NCI-H1092 (cell line): ENCODE measurements around the gene ZNF254.
"Not testable (repeated sequence)": the region's sequence is repeated elsewhere in the genome, so short reads cannot be mapped to it uniquely, and the experiment has no call there.

Experiments
- DNase-seq: peaks from one replicate; lab custom pipeline; 2025; lab: John Stamatoyannopoulos, UW

ZNF254 gene

GRCh38 chr19:24086974-24087595, at the start of gene ZNF254:
TSS of gene ZNF254 (plus strand) at chr19:24087187. CDS start at chr19:24087308, 121 bp downstream.
- DNase-seq = peak; percentile 93

DNA sequence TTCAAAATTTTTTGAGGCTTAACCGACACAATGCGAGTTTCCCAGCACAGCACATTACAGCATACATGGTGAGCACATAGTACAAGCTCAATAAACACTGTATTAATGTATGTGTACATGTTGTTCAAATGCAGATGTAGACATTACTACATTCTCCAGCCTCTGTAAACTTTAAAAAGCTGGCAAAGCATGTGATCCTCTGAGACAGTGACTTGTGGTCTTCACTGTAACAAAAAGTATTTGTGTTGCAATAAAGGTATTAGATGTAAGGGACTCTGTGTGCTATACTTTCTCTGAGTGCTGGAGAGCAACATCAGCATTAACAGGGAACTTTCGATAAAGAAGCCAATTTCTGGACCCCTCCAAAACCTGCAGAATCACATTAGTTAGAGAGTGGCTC, 46.4 kb upstream of the ZNF254 start:
- no peak for DNase-seq

DNA sequence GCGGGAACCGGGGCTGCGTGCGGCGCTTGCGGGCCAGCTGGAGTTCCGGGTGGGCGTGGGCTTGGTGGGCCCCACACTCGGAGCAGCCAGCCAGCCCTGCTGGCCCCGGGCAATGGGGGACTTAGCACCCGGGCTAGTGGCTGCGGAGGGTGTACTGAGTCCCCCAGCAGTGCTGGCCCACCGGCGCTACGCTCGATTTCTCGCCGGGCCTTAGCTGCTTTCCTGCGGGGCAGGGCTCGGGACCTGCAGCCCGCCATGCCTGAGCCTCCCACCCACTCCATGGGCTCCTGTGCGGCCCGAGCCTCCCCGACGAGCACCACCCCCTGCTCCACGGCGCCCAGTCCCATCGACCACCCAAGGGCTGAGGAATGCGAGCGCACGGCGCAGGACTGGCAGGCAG, 45.7 kb upstream of the ZNF254 start:
- DNase-seq = not testable (repeated sequence)

DNA sequence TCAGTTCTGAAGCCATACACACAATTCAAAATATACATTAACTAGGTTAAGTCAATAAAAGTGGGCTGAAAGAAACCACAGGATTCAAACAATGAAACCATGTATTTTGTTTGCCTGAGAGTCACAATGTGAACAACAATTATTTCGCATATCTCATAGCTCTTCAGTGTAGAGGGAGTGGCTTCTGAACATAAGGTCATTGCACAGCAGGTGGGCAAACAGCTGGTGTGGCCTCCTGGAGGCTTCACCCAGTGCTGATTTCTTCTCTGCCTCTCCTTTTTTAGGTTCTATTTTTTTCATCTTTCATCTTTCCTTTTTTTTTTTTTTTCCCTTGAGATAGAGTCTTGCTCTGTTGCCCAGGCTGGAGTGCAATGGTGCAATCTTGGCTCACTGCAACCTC, 40.4 kb upstream of the ZNF254 start:
- no peak for DNase-seq

DNA sequence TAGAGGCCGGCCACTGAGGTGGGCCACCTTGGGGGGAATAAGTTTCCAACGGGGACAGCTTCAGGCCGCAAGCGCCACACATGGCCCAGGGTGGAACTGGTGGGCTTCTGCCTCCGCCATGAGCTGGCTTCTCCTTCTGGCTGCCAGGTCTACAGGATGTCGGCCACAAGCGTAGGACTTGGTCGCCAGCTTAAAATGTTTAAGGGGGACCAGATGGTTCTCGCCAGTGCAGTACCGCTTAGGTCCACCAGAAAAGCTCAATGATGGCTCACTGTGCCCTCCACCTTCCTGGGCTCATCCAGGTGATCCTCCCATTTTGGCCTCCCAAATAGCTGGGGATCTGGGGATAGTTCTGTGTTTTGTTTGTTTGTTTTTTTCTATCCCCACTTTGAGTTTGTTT, 38.7 kb upstream of the ZNF254 start:
- no peak for DNase-seq

GRCh38 chr19:24049537-24049936, 37.5 kb upstream of the ZNF254 start:
- DNase-seq = no peak

DNA sequence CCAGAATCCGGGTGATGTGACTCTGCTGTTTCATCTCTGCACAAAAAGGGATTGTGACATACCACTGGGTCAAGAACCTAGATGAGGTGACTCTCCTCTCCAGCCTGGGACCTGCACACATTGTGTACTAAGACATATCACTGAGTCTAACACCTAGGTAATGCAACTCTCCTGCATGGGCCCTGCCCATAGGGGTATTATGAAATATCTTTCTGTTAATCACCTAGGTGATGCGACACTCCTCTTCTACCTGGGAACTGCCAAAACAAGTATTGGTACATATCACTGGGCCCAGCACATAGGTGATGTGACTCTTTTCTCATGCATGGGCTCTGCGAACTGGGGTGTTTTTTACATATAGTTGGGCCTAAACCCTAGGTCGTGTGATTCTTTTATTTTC, 35.5 kb upstream of the ZNF254 start:
- DNase-seq = no peak

DNA sequence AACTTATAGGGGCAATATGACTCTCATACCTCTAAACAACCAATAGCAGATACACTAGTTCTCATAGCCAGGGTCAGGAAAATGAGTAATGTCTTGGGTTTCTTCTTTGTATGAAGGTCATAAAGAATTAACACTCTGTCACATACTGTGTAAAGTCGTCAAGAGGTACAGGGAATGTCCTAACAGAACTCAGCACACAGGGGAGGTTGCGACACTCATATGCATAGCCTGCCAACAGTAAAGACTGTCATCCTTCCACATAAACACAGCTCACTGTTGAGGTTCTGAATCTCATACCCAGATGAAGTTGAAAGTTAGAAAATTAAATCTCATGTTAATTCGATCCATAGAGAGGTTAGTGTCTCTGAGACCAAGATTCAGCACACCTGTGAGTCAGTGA, 34.2 kb upstream of the ZNF254 start:
- no peak for DNase-seq

- DNase-seq = no peak
Measured at GRCh38 chr19:24053601-24054000, 33.4 kb upstream of the ZNF254 start.

DNA sequence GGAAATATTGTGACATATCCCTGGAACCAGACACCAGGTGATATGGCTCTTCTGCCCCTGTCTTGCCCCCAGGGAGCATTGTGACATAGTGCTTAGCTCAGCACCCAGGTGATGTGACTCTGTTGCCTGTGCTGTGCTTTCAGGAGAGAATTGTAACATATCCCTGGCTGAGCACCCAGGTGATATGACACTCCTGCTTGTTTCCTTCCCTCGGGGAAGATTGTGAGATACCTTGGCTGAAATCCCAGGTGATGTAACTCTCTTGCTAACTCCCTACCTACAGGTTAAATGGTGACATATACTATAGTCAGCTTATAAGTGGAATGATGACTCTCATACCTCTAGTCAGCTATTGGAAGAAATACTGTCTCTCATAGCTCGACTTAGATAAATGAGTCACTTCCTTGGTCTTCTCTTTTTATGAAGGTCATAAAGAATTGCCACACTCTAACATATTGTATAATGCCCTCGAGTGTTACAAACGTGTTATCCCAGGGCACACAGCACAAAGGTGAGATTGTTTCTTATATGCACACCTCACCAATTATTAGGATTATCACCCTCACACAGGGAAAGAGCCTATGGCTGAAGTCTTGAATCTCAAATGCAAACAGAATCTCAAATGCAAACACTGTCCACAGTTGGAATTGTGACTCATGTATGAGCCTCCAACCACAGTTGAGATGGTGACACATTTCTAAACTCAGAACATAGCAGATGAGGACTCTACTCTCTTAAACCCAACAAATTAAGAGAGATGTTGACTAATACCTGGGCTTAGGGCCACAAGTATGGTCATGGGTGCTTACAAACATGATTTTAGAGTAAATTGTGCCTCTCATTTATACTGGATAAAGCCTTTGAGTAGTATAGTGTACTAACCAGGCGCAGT, 32.7 kb upstream of the ZNF254 start:
- no peak for DNase-seq

GRCh38 chr19:24055548-24055947, 31.4 kb upstream of the ZNF254 start:
- DNase-seq = no peak

GRCh38 chr19:24057144-24057543, 29.8 kb upstream of the ZNF254 start:
- DNase-seq = no peak

- no peak for DNase-seq
Measured at GRCh38 chr19:24059563-24060295, 27.3 kb upstream of the ZNF254 start.

DNA sequence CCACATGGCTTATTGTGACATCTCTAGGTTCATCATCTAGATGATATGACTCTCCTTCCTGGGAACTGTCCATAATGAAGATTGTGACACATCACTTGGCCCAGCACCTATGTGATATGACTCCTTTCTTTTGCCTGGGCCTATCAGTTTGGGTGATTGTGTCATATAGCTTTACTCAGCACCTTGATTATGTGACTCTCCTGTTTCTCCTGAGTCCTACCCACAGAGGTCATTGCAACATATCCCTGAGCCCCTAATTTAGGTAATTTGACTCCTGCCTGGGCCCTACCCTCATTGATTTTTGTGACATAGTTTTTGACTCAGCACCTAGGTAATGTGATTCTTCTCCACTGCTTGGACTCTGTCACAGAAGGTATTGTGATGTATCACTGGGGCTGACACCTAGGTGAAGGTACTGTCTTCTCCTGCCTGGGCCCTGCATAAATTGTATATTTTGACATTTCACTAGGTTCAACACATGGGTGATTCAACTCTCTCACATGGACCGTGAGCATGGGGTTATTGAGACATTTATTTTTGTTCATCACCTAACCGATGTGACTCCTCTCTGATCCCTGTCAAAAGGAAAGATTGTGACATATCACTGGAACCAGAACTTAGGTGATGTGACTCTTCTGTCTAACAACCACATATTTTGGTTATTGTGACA, 26.2 kb upstream of the ZNF254 start:
- DNase-seq = no peak

DNA sequence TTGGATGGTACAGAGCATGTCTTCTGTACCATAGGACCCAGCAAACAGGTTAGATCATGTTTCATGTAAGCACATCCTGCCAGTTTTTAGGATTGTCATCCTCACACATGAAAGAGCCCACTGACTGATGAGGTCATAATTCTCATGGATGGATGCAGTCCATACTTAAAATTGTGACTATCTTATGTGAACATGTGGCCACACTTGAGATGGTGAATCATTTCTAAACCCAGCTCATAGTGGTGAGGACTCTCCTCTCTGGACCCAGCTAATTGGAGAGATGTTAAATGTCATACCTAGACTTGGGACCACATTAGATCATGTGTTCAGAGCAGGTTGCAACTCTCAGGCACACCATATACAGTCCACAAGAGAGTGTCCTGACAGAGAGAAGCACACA, 24.8 kb upstream of the ZNF254 start:
- no peak for DNase-seq

- DNase-seq = no peak
Measured at GRCh38 chr19:24063295-24063694, 23.7 kb upstream of the ZNF254 start.

DNA sequence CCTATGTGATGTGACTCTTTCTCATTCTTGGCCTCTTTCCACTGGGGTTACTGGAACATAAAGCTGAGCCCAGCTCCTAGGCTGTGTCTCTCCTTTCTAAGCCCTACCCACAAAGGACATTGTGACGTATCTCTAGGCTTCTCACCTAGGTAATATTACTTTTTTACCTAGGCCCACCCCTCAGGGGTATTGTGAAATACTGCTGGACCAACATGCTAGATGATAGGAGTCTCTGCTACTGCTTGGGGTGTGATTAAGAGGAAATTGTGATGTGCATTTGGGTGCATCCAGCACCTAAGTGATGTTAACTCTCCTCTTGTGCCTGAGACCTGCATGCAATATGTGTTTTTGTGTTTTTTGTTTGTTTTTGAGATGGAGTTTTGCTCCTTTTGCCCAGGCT, 22.8 kb upstream of the ZNF254 start:
- DNase-seq = no peak

- no peak for DNase-seq
Measured at GRCh38 chr19:24065243-24065642, 21.7 kb upstream of the ZNF254 start.

- no peak for DNase-seq
Measured at GRCh38 chr19:24065865-24066604, 21.0 kb upstream of the ZNF254 start.

GRCh38 chr19:24069905-24070657, 16.9 kb upstream of the ZNF254 start:
- no peak for DNase-seq

- DNase-seq = no peak
Measured at GRCh38 chr19:24071078-24071477, 15.9 kb upstream of the ZNF254 start.
